ENCODE data around the gene PLD1.
"Not testable (repeated sequence)": the region's sequence is repeated elsewhere in the genome, so short reads cannot be mapped to it uniquely, and the experiment has no call there.

Gene PLD1

DNA sequence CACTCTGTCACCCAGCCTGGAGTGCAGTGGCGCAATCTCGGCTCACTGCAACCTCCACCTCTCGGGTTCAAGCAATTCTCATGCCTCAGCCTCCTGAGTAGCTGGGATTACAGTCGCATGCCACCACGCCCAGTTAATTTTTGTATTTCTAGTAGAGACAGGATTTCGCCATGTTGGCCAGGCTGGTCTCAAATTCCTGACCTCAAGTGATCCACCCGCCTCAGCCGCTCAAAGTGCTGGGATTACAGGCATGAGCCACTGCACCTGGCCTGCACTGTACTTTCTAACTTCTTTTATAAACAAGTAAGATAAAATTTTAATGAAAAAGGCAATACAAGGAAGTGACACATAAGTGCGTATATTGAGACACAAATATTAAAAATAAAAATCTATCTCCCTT lies 117.7 kb downstream of the PLD1 start:
- not testable (repeated sequence) for DNase-seq

GRCh38 chr3:171691485-171691884 lies 118.8 kb downstream of the PLD1 start:
- DNase-seq = no peak

- DNase-seq = no peak
Observed at GRCh38 chr3:171690281-171690680, 120.0 kb downstream of the PLD1 start.

DNA sequence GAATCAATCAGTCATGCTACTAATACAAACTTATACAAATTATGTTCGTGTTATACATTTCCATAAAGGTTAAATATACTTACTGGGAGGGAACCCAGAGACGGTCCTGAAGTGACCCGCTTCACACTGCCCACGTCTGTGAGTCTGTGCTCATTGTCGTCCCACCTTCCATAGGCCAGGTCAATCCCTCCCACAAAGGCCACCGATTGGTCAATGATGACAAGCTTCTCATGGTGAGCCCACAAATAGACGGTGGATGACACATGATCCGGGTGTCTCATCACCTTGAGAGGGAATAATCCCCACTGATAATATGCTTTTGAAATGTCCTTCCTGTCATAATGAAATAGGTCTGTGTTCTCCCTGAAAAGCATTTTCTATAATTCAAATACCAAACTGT lies 121.7 kb downstream of the PLD1 start:
- DNase-seq = no peak

GRCh38 chr3:171688002-171688401 lies 122.3 kb downstream of the PLD1 start:
- no peak for DNase-seq

GRCh38 chr3:171687581-171687980 lies 122.7 kb downstream of the PLD1 start:
- DNase-seq = no peak

- no peak for DNase-seq
Observed at GRCh38 chr3:171687064-171687463, 123.2 kb downstream of the PLD1 start.

- DNase-seq = no peak
Observed at GRCh38 chr3:171685116-171685895, 125.0 kb downstream of the PLD1 start.

GRCh38 chr3:171684221-171684620 lies 126.1 kb downstream of the PLD1 start:
- DNase-seq = no peak

- no peak for DNase-seq
Observed at GRCh38 chr3:171682743-171683142, 127.5 kb downstream of the PLD1 start.

DNA sequence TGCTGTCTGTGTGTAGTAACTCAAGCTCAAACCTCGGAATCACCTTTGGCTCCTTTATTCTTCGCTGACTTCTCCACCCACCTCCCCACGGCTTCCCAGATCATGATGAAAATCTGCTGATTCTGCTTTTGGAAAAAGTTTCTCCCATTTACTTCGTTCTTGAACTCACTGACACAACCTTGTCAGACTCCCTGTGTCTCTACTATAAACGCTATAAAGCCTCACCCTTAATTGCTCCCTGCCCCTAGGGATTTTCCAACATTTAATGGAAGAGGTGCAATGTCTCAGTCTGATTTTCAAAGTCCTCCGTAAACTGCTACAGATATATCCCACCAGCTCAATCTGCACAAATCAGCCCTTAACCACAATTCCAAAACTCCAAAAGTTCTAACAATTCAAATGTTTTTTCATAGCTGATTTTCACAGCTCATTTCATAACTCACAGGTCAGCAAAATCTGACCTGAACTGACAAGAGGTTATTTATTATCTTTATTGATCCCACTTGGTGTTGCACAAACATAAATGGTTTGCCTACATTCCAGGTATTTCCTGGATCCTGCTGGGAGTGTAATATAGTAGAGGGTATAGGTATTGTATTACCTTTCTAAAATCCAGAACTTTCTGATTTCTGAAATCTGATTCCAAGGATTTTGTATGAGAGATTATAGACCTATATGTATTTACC lies 129.4 kb downstream of the PLD1 start:
- no peak for DNase-seq

DNA sequence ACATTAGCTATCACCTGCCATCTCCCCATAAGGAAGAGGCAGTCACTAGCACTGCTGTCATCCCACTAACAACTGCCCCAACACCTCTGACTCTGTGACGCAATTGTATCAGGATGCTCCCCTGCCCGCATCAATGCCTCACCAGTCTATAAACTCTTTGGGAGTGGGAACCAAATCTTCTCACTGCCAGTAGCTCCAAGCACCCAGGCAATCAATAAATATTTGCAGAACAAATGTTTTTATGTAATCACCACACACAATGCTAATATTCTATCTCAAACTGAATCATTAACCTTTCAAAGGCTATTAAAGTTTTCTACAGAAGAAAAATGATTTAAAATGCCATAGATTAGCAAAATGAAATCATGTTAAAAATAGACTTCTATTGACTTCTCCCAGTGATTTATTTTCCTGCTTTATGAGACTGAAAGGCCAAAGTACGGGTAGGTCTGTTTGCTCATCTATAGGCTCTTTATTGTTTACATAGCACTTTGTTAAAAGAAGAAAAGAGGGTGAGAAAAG lies 131.3 kb downstream of the PLD1 start:
- DNase-seq = no peak

DNA sequence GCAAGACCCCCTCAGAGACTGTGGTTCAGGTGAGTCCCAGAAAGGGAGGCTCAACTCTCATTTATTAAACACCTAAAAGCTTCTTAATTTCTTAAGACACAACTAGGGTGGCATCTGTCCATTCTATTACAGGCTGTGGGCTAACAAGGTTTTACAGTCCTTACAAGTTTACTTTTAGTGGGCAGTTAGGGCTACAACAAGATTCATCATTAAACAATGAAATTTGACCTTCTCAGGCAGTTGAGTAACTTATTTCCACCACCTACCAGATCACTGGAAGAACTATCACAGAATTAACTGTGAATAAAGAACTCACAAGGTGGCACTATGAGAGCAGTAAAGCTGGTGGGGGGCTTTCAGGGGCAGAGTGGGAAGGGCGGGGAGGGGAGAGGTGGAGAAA lies 132.6 kb downstream of the PLD1 start:
- no peak for DNase-seq

DNA sequence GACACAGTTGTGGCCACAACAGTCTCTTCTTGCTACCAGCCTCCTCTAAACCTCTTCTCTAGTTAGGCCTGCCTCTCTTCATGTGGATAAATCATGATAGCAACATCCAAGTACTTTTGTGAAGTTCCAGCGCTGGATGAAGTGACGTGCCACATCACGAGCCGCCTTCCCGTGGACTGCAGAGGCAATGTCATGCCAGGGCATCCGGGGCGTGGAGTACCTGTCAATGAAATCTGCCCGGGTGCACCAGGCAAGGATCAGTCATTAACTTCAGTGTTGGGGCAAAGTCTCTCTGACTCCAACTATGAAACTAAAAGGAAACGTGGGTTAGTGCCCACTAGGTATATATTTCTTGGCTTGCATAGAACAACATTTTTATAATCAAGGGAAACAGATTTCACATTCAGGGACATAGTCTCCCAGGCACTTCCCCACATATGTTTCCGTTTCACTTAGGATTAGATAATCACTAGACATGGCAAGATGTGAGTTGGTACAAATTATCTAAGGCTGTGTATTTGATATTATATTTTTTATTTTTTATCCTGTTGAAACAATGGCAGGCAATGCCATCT lies 133.6 kb downstream of the PLD1 start:
- no peak for DNase-seq

GRCh38 chr3:171673951-171674350 lies 136.3 kb downstream of the PLD1 start:
- DNase-seq = no peak

DNA sequence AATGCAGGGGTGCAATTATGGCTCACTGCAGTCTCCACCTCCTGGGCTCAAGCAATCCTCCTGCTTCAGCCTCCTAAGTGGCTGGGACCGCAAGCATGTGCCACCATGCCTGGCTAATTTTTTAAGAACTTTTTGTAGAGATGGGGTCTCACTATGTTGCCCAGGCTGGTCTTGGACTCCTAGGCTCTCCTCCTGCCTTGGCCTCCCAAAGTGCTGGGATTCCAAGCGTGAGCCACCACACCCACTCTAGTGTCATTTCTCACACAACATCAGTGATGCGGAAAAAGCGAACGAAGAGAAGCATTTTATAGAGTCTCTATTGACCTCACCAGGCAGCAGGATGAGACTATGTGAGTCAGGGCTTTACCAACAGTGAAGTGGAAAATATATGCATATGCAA lies 137.7 kb downstream of the PLD1 start:
- no peak for DNase-seq

DNA sequence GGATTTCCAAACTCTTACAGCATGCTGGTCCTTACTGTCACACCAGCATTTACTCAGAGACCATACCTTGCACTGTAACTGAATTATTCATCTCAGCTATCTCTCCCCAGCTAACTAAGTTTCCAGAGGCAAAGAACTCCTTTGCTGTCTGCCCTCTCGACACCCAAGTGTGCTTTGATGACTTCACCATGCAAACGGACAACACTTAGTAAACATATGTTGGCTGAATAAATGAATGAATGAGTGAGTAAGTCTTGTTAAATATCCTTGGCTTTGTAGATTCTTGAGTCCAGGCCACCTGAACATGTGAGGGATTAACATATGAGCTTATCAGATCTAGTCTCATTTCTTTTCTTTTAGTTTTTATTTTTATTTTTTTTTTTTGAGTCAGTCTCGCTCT lies 138.2 kb downstream of the PLD1 start:
- DNase-seq = no peak

- DNase-seq = no peak
Observed at GRCh38 chr3:171671709-171672108, 138.6 kb downstream of the PLD1 start.

GRCh38 chr3:171666516-171666915 lies 143.8 kb downstream of the PLD1 start:
- DNase-seq = no peak

GRCh38 chr3:171663805-171664204 lies 146.5 kb downstream of the PLD1 start:
- DNase-seq = no peak

DNA sequence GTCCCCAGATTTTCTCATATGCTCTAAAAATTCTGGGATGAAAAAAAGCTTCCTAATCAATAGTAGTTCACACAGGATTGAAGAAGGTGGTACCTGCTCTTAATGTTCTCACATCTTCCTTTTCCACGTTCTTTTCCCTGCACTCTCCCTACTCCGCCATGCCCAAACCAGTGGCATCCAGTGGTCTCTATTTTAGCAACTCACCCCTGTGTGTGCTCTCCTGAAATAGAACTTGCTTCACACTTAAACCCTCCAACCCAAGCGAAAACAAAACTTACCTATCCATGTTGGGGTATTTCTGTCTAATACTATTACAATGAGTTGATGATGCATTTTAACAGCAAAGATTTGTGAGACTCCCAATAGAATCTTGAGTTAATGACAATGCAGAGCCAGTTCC lies 148.8 kb downstream of the PLD1 start:
- no peak for DNase-seq

DNA sequence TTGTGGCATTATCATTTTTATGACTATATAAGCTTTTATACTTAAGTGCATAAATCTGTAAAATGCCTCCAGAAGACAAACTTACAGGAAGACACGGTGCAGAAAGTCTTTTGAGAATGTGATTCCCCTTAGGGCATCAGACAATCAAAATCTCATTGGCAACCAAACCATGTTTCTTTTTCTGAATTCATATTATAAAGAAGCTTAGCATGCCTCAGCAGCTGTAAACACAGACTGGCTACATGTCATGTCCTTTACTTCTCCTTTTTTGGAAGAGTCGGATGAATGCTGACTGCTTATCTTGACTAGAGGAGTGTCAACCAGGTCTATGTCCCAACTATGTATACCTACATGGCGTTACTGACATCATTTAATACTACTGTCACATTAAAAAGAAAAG lies 150.1 kb downstream of the PLD1 start:
- DNase-seq = no peak

DNA sequence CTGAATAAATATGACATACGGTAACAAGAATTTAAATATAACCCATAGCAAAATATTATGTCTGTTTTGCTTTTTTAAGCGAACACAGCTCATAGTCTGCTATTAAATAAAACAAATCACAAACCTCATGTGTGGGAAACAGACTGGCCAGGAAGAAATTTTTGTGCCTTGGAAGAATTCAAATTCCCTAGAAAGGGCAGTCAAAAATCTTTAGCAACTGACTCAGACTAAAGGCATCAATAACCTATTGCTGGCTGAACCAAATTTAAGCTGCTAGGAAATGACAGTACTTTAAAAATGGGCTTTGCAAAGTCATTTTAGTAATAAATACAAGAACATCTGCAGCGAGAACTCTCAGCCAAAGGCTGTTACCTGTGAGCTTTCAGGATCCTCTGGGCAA lies 151.4 kb downstream of the PLD1 start:
- no peak for DNase-seq

DNA sequence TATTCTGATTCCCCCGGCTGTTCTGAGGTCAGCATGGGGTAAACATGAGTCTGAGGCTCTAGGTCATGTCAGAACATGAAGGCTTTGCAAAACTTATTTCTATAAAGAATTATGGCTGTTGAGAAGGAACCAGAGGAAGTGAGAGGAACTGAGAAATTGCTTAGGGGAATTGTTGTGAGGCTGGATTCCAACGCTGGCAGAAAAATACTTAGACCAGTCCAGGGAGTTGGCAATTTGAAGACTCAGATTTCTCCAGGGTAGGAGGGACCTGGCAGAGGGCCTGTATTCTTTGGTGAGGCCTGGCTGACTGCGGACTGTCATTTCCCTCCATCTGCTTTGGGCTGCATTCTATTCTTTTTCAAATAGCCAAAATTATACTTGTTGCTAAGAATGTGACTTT lies 155.5 kb downstream of the PLD1 start:
- no peak for DNase-seq

Data from NCI-H1092 (cell line).